ENCODE measurements around the gene KYAT1.

DNA sequence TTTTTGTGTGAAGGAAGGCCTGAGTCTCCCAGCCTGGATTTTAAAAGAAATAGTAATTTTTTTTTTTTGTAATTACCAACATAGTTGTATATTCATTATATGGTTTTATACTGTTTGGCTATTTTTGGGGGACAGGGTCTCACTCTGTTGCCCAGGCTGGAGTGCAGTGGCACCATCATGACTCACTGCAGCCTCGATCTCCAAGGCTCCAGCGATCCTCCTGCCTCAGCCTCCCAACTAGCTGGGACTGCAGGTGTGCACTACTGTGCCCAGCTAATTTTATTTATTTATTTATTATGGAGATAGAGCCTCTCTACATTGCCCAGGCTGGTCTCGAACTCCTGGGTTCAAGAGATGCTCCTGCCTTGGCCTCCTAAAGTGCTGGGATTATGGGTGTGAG is 5.3 kb upstream of the KYAT1 start:
- TF ChIP-seq EZH2 (IDR thresholded peaks at IDR 0.05) (no peak), POLR2AphosphoS5 (IDR thresholded peaks at IDR 0.05; ENCODE audit: borderline replicate concordance, low read depth, low read length) (no peak), FOXP2 (optimal IDR thresholded peaks at IDR 0.05; ENCODE audit: control extremely low read depth, extremely low read length, insufficient read depth) (no peak)
